Measurements from ENCODE around the gene NECTIN1.

NECTIN1 gene

DNA sequence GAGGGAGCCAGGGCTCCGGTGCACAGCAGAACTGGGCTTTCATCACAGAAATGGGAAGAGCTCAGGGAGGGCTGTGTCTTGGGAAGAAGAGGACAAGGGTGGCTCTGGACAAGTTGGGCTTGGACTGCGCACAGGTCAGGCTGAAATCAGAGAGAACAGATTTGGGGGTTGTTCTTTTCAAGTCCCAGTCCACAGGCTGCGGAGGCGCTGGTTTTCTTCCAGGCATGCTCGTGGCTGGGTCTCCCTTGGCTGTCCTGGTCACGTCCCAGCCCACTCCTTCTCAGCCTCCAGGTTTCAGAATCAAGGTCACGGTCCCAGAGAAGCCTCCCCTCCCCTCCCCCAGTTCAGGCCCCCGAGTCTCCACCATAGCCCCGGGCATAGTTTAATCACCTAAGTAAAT lies 17.0 kb downstream of the NECTIN1 start:
- DNase-seq: no peak

DNA sequence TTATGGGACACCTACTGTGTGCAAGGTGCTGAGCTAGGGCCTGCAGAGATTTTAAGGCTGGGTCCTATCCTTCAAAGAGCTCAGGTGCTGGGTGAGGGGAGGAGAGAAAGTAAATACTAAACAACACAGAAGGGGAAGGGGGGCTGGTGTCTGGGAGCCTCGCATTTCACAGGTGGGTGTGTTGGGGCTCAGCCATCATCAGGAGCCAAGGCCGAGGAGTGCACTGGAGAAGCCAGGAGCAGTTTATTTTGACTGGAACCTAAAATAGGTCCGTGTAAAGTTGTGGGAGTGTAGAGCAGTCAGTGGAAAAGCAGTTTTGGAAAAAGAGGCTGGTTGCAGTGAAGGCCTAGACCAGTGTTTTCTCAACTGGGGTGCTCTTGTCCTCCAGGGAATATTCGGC lies 17.5 kb downstream of the NECTIN1 start:
- no peak for DNase-seq

DNA sequence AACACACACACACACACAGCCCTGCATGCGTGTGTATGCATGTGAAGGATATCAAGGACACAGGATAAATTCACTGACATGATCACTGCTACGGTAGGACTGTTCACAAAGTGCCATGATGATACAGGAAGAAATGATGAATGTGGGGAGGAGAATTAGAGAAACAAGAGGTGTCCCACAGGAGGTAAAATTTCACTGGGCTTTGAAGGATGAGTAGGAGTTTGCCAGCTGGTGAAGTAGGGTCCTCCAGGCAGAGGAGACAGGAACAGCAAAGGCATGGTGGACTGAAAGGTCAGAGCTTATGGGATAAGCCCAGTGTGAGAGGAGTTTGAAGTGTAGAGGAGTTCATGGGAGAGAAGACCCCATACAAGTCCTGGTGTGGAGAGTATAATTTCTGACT lies 18.6 kb downstream of the NECTIN1 start:
- no peak for DNase-seq

DNA sequence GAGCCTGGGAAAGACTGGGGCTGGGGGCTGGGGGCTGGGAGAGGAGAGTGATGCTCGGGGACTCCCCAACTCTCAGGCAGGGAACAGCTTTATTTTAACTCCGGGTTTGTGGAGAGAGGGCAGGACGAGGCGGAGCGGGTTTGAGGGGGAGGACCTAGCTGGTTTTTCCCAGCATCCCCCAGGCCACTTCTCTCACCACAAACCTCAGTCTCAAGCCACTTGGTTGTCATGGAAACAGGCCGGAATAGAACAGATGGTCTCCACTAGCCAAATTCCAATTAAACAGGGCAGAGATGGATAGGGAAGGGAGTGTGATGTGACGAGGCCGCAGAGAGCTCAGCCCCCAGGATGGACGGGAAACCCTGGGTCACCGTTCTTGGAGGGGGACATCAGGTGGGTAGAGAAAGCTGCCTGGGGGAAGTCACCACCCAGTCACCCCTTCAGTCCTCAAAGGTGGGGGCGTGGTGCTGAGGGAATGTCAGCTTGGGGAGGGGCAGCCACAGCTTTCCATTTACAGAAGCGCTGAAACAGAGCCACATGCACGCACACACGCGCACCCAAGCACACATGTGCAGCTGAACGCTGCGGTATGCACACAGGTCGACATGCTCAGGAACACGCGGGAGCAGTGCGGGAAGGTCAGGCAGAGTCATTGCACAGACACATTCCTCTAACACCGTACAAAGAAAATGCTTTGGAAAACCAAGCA lies 19.2 kb downstream of the NECTIN1 start:
- no peak for DNase-seq

DNA sequence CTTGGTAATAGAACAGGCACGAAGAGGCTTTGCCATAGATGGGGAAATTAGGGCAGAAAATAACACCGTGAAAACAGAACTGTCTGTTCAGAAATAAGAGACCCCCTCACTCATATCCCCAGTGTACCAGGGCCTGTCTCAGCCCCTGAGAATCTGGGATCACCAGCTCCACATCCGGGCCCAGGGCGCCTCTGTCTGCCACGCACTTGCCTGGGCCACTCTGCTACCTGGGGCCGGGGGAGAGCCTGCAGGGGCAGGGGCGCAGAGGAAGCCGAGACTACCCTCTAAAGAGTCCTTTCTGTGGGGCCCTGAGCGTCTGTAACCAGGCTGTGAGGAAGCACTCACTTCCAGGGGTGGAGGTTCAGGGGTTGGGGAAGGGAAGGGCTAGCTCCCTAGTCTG lies 19.8 kb downstream of the NECTIN1 start:
- DNase-seq: no peak

DNA sequence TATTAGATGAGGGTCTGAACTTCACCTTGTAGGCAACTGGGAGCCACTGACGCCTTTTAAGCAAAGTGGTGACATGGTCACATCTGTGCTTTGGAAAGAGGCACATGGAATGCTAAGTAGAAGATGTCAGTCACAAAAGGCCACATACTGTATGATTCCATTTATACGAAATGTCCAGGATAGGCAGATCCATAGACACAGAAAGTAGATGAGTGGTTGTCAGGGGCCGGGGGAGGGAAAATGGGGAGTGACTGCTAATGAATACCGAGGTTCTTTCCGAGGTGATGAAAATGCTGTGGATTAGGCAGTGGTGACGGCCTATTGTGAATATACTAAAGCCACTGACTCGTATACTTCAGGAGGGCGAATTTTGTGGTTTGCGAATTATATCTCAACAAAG lies 20.6 kb downstream of the NECTIN1 start:
- DNase-seq: no peak

DNA sequence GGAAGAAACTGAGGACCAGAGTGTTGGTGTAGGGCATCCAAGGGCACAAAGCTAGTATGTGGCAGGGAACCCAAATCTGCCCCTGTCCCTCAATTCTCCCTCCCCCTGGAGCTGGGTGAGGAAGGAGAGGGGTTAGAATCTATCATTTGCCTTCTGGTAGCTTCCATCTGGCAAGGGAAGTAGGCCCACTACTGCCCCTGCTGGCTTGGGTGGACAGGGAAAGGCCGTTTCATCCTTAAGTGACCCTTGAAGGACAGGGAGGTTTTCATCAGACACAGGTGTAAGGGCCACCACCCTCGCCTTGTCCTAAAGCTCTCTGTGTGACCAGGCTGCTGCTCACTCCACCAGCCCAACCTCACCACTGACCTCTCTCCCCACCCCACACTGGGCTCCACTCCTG lies 22.1 kb downstream of the NECTIN1 start:
- no peak for DNase-seq

DNA sequence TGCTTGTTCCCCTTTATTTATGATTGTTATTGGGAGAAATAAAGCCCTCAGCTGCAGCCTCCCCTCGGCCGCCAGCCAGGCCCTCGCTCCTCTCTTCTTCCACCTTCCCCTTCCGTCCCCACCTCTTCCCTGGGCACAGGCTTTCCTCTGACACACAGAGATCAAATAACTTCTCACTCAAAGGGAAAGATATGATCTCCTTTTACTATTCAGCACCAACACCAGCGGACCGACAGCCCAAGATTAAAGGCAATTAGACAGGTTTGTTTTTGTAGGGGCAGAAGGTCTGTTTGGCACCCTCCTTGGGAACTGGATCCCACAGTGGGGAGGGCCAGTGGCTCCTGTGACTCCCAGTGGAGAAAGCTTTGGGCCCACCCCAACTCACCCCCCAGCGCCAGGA lies 23.0 kb downstream of the NECTIN1 start:
- no peak for DNase-seq

DNA sequence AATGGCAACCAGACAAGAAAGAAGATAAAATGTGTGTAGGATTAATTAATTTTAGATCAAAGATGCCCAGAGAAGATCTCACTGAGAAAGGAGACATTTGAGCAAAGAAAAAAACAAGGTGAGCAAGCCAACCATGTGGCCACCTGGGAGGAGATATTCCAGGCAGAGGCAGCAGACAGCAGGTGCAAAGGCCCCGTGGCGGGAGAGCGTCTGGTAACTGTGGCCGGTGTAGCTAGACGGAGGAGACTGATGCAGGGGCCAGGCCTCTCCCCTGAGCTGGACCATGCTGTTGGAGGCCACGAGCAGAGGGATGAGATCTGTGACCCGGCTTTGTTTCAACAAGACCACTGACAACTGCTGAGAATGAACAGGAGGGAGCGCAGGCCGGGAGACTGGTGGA lies 23.6 kb downstream of the NECTIN1 start:
- DNase-seq: no peak

DNA sequence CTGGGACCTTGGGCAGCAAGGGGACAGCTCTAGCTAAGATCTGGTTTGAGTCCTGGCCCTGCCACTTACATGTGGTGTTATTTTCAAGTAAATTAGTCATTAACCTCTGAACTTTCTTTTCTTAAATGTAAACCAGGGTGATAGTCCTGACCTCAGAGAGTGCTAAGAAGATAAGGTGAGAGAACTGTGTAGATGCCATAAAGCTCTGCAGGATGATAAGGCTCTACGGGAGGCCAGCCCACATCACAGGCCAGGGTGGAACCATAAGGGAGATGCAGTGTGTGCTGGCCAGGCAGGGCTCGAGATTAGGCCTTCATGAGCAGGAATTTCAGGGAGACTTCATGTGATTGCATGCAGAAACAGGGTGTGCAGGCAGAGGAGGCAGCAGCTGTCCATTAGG lies 24.2 kb downstream of the NECTIN1 start:
- DNase-seq: no peak

DNA sequence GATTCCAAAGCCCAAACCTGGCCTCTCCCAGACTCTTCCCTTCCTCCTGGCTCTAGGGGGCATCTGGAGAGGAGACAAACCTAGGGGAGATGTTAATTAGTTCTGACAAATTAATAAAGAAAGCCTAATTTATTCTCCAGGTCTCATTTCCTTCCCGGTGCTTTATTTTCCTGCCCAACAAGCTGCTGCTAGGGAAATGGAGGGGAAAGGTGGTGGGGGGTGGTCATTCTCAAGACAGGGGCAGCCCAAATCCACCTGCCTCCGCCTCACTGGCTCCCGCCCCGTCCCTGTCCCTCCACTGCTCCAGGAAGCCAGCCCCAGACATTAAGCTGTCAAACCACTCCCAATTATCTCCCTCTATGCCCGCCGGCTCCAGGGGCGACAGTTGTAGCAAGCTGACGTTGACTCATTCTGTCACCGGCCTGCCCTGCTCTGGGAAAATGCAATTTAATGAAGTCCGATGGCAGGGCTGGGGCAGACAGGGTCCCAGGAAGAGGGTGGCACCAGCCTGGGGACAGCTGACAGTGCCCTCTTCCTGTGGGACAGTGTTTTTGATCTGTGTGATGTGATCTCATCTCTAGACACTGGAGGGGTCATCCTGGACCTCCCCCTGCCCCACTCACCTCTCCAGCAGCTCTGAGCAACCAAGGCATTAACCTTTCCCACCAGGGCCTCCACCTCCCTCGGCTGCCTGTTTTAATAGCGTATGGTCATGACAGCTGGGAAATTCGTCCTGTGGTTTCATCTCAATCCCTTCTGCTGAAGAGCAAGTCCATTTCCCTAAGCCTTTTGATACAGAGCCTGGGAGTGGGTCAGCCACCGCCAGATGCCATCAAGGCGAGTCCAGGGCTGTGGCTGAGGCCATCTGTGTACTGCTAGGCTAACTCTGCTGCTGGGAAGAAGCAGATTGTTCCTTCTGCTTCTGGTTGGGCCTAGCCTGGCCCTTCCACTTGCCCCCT lies 27.1 kb downstream of the NECTIN1 start:
- DNase-seq: no peak

DNA sequence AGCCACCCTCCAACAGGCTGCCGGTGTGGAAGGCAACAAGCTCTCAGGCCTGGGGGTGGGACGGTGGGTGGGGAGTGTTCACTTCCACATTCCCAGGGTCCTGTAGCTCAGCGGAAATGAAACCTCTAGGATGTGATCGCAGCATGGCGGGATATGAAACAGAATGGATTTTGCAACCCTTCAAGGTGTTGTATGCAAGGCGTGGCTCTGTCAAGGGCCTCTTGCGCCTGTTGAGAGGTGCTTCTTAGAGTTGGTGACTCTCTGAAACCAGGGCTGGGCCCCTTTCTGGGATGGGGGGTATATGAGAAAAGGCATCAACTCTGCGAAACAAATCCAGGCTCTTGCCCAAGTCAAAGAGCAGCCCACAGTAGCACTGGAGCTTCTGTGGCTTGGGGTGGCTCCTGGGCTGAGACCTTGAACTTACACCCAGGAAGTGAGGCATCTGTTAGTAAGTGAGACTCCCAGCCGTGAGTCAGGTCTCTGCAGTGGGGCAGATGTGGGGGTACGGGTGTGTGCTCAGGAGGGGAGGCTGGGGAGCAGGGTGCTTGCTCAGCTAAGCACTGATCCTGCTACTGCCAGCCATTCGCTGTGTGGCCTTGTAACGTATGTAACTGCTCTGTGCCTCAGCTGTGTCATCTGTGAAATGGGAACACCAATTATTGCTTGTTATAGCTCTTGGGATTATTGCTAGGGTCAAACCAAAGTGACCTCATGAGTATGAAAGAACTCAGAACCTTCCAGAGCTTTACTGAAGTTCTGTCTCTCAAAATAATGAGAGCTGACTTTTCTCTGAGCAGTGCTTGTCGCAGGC lies 28.3 kb downstream of the NECTIN1 start:
- DNase-seq: no peak

DNA sequence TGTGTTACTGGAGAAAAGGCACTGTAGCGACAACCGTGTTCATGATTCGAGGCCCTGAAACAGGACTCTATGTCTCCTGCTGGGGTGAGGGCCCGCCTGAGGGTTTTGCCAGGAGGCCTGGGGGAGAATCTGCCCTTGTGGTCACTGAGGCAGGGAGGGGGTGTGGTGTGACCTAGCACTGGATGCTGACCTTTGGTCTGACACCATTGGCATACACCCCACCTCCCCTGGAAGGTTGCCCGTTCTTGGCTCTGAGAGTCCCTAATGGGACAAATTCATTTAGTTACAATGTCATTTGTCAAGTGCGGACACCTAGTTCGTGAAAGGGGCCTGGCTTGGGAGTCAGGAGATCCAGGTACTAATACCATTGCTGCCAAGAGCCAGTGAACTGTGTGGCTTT lies 29.0 kb downstream of the NECTIN1 start:
- DNase-seq: no peak

DNA sequence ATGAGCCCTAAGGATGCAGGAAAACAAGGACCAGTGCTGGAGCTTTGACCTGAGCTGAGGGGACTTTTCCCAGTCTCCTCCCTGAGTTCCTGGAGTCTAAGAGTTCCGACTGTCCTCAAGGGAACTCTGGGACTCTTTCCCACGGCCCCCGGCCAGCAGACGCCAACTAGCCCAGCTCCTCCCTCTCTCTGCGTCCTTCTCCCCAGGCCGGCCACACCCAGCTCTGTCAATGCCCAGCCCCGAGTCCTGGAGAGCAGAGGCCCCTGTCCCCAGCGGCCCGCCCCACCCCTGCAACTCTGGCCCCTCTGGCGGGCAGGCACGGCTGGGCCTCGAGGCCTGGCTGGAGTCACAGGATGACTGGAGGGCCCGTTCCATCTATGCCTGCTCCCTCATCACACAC lies 29.8 kb downstream of the NECTIN1 start:
- DNase-seq: no peak

DNA sequence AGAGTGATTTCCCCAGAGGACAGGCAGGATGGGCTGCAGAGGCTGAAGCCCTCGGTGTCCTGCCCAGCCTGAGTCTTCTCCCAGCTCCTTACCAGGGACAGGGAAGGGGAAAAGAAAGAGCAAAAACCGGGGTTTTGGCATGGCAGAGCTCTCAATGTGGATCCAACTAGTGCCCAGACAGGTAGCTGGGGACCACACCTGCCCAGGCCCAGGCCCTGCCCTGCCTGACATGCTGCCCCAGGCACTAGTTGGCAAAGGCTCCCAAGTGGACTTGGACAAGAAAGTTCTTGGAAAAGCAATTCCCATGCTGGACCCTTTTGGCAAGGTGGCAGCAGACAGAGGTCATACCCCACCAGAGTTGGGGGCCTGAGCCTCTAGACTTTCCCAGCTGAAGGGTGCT lies 31.1 kb downstream of the NECTIN1 start:
- no peak for DNase-seq

DNA sequence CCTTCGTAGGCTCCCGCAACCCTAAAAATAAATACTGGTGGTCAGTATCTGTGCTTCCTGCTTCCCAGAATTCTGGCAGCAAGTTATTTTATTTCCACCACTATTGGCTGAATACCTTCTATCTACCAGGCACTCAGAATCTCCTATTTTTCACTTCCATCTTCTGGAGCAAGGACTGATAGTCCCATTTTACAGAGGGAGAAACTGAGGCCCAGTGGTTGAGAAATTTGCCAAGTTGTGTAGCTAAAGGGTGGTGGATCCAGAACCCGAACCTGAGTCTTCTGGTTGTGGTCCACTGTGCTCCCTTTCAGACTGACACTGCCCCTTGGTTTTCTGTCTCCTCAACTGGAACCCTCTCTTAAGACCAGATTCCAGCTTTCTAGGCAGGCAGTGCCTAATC lies 31.6 kb downstream of the NECTIN1 start:
- no peak for DNase-seq

DNA sequence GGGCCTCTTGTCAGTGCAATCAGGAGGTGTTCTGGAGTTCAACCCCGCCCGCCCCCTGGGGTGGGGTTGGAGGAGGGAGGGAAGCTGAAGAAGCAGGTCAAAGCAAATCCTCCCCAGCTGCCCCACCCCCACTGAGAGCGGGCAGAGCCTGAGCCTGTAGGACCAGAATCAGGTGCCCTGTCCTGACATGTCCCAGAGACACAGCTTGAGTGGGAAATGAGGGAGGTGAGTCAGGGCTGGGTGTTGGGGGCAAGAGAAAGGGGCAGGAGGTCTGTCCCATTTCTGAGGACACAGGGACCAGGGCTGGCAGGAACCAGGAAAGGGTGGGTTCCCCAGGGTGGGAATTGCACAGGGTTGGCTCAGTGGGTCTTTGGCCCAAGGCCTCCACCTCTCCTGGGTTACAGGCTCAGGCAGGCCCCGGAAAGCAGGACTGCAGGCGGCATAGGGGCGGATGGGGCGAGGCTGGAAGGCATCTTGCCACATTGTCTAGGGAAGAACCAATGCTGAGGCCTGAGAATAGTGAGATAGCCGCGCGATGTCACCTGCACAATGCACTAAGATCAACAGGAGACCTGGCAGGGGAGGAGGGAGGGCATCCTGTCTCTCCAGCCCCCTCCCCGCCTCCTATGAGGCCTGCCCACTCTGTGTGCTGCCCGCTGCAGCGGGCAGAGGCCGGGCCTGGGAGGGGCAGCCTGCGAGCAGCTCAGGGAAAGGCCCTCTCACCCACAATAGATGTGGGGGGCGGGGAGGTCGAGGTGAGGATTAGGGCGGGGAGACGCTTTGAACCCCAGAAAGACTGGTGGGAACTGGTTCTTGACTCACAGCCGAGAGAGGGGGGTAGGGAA lies 32.4 kb downstream of the NECTIN1 start:
- no peak for DNase-seq

DNA sequence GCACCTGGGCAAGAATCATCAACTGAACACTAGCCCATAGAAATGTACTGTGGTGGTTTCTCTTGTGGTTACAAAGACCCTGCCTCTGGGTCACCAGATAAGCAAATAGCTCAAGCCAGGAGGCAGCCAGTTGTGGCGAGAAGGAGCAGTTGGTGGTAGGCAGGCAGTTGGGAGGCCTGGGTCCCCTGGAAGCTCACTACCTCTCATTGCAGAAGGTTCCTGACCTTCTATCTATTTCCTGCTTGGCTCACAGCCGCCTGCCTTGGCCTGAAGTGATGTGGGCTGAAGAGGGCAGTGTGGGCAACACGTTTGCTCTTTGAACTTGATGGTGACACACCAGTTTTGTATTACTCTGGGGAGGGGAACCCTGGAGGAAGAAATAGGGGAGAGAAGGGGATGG lies 34.7 kb downstream of the NECTIN1 start:
- no peak for DNase-seq

DNA sequence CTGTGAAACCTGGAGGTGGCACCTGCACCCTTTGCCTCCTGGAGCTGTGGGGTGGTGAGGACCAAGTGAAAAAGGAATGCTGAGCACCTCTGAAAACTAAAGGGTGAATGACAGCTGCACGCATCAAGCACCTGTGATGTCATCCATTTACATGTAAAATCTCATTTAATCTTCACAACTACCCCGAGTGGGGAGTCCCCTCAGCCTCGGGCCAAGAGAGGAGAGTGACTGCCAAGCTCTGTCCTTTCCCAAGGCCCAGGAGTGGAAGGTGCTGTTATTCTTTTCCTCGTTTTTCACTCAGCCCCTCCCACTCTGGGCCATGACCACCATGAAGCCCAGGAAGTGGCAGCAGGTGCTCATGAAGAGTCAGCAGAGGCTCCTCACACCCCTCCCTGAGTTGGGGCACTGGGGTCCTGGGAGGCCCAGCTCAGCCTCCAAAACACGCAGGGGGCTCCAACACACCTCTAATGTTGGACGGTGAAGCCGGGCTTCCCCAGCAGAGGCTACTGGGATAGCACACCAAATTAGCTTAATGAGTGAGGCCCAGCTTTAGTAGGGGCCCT lies 35.7 kb downstream of the NECTIN1 start:
- no peak for DNase-seq

DNA sequence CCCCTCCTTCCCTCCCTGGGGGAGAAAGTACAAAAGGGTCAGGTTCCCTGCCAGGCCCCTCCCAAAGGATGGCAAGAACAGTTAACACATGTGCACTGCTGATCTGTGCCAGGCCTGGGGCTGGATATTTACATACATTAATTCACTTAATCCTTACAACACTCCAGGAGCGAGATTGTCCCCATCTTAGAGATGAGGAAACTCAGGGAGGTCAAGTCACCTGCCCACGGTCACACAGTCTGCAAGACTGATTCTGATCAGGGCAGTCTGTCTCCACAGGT lies 36.5 kb downstream of the NECTIN1 start:
- DNase-seq: no peak

DNA sequence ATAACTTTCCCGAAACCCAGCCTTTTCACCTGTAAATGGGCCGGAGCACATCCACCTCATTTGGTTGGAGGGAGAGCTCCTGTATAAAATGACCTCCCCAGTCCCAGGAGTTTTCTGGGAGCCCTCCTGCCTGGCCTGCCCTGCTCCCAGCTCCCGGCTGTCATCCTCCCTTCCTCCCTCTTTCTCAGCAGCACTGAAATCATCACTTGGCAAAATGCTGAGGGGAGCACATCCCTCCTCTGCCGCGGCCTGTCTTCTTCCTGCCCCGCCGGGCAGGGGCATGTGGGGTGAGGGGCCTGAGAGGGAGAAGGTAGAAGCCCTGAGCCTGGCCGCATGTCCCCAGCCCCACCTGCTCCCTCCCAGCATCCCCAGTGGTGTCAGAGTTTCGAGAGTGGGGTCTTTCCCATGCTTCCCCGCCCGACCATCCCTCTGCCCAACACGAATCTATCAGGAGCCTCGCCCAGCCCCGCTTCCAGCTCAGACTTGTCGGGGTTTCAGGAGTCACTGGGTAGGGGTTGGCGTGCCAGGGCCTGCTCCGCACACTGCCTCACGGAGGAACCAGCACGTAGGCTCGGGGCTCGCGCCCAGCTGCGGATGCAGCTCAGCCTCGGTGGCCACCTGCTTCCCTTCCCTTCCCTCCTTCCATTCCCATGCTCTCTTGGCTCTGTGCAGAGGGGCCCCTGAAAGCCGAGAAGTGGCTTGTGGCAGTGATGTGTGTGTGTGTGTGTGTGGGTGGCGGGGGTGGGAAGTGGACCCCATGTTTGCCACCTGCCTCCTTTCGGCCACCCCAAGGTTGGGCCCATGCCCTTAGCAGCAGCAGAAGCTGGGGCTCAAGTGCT lies 37.1 kb downstream of the NECTIN1 start:
- no peak for DNase-seq
